Muscle of leg (tissue), 11 donors: ENCODE results near the gene SEZ6L. TPM values are rescaled to one million over a fixed set of nuclear protein-coding genes. Genes with fewer than 3 reads are reported as not detected.
"Not testable (repeated sequence)": the region's sequence is repeated elsewhere in the genome, so short reads cannot be mapped to it uniquely, and the experiment has no call there.

Source experiments
- DNase-seq: peaks from one replicate; pipeline ENCODE4 v3.0.0; 2013
- H3K27ac ChIP-seq: one replicate; pipeline ENCODE4 v1.5.1; 2013; ENCODE audit warnings: mild to moderate bottlenecking, low read length, control low read depth
- H3K27me3 ChIP-seq: one replicate; pipeline ENCODE4 v1.6.1; 2013; ENCODE audit warnings: low read length; ENCODE audit not compliant: control insufficient read depth, insufficient read depth
- H3K36me3 ChIP-seq: one replicate; pipeline ENCODE4 v1.6.1; 2013; ENCODE audit warnings: low read length; ENCODE audit not compliant: control insufficient read depth, insufficient read depth
- H3K4me1 ChIP-seq: one replicate; pipeline ENCODE4 v1.6.1; 2013; ENCODE audit warnings: low read length; ENCODE audit not compliant: control insufficient read depth, insufficient read depth
- H3K4me3 ChIP-seq: one replicate; pipeline ENCODE4 v1.5.1; 2013; ENCODE audit warnings: low read length, control low read depth
- H3K9me3 ChIP-seq: replicated peaks from 2 replicates; pipeline ENCODE4 v1.6.1; 2013; ENCODE audit warnings: low read depth, low read length; ENCODE audit not compliant: control insufficient read depth
- WGBS: methylation state at CpG from one replicate; pipeline ENCODE4 v1.1.5; 2013; ENCODE audit warnings: missing lambda C conversion rate; ENCODE audit not compliant: insufficient coverage; 5-methylcytosine and 5-hydroxymethylcytosine counted together
- polyA plus RNA-seq, 8 donors: library from polyadenylated mRNA; unstranded; fragments of 120-200 nt; gene quantifications; one replicate each; pipeline versions ENCODE4 v1.2.1 to v1.2.3, GENCODE V29; 2013; ENCODE audit warnings: inconsistent platforms in 1 of 8, low replicate concordance in 1 of 8; ENCODE audit not compliant: insufficient read length in 8 of 8, insufficient read depth in 1 of 8
- total RNA-seq: library from RNA; stranded (reverse); fragments of 120-200 nt; gene quantifications from one replicate; pipeline ENCODE4 v1.2.4, GENCODE V29; 2013

Gene SEZ6L
- total and polyA plus RNA-seq, 9 donors: 0.17 to 0.86 (median 0.37) TPM

GRCh38 chr22:26408562-26409220 lies 239.4 kb downstream of the SEZ6L start:
- WGBS: 83% methylated on average over 1 of the region's 7 CpGs

DNA sequence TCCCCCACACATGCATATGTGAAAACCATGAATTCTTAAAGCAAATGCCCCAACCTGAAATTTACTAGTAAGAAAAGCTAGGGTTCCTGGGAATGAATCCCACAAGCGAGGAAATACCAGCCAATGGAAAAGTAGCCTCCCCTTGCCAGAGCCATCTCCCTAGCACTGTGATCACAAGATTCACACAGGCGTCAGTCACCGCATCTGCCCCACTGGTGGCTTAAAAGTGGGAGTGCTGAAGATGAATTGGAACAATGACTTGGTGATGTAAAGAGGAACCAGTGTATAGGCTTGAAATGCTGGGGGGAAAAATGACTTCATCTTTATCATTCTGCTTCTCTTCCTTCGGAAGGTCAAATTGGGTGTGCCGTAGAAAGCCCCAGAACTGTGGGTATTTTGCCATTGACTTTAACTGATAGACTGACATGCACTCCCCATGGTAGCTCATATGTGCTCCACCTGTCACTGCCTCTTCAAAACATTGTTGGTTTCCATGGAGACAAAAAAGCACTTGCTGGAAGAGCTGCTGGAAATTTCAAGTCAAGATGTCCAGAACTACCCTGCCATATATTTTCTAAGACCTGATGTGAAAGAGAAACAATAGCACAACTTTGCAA lies 240.6 kb downstream of the SEZ6L start:
- DNase-seq: peak; percentile 83
- Histone ChIP-seq H3K36me3 (no peaks in the 10 kb centered on the region), H3K27me3 (no peaks in the 10 kb centered on the region), H3K4me3 (no peak overlapping the region), H3K9me3 (no peaks in the 10 kb centered on the region), H3K4me1 (peaks cover 15% of the 10 kb centered on the region), H3K27ac (peak overlapping the region; percentile 43)
- WGBS: 60% methylated on average over 1 of the region's 5 CpGs

More at GRCh38 chr22:26408562-26409220, 239.4 kb downstream of the SEZ6L start:
- not testable (repeated sequence) for H3K27ac ChIP-seq, DNase-seq, H3K9me3 ChIP-seq, H3K4me3 ChIP-seq, H3K36me3 ChIP-seq, H3K27me3 ChIP-seq
- peaks cover 17% of the 10 kb centered on the region for H3K4me1 ChIP-seq

DNA sequence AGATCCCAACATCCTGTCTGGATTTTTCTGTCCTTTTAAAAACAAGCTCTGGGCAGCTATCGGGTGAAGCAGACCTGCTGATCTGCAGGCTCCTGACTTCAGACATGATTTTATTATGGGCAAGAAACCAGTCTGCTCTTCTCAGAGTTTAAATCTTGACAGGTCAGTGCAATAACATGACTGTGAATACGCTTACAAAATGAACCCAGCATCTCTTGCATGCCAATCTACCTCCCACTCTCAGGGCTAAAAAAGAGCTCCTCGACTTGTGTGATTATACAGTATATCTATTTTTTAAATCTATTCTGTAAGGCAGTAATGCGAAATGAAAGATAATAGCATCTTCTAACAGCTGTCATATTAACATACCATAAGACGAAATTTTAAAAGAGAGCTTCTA lies 241.1 kb downstream of the SEZ6L start:
- 43% methylated on average over 1 of the region's 5 CpGs for WGBS

DNA sequence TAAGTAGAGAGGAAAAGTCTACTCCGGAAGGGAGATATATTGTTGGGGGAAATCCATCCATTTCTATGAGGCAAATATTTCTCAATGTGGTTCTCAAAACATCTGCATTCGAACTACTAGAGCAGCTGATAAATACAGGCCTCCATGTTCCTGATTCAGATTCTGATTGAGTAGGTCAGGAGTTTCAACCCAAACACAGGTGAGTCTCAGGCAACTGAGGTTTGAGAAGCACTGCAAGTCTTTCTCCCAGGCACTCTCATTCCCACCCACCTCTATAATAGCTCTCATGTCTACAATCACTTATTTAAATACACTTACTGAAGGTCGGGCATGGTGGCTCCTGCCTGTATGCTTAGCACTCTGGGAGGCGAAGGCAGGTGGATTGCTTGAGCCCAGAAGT lies 245.1 kb downstream of the SEZ6L start:
- 79% methylated on average over 2 of the region's 4 CpGs for WGBS
- no peak for DNase-seq
- H3K4me1 ChIP-seq: peaks cover 14% of the 10 kb centered on the region
- no peak overlapping the region for H3K27ac ChIP-seq
- H3K4me3 ChIP-seq: no peak overlapping the region
- H3K36me3 ChIP-seq: no peaks in the 10 kb centered on the region
- no peaks in the 10 kb centered on the region for H3K9me3 ChIP-seq
- H3K27me3 ChIP-seq: peaks cover 7% of the 10 kb centered on the region

More for the DNA sequence above, 241.1 kb downstream of the SEZ6L start:
- Histone ChIP-seq H3K4me1 (peaks cover 10% of the 10 kb centered on the region), H3K36me3 (no peaks in the 10 kb centered on the region), H3K4me3 (no peak overlapping the region), H3K27me3 (no peaks in the 10 kb centered on the region), H3K27ac (no peak overlapping the region), H3K9me3 (no peaks in the 10 kb centered on the region)
- DNase-seq: no peak

DNA sequence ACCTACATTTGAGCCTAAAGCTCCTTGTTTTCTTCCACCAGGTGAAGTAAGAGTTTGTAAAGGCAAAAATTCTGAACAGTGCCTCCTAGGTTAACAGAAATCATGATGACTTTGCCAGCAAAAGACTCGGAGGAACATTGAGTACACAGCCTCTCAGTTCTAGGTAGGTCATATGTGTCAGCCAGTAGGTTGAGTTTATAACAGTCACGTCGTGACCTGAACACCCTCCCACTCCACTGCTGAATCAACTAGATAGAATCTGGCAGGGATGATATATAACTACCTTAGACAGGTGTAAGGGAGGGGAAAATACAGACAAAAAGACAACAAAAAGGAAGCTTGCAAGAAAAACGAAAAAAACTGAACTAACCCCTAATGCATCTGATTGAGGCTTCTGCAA lies 247.0 kb downstream of the SEZ6L start:
- WGBS: no CpG with 5 or more reads among the region's 4 CpGs
- peaks cover 9% of the 10 kb centered on the region for H3K4me1 ChIP-seq
- H3K27me3 ChIP-seq: peaks cover 7% of the 10 kb centered on the region
- H3K36me3 ChIP-seq: no peaks in the 10 kb centered on the region
- H3K4me3 ChIP-seq: no peak overlapping the region
- no peak for DNase-seq
- H3K9me3 ChIP-seq: no peaks in the 10 kb centered on the region
- H3K27ac ChIP-seq: no peak overlapping the region

DNA sequence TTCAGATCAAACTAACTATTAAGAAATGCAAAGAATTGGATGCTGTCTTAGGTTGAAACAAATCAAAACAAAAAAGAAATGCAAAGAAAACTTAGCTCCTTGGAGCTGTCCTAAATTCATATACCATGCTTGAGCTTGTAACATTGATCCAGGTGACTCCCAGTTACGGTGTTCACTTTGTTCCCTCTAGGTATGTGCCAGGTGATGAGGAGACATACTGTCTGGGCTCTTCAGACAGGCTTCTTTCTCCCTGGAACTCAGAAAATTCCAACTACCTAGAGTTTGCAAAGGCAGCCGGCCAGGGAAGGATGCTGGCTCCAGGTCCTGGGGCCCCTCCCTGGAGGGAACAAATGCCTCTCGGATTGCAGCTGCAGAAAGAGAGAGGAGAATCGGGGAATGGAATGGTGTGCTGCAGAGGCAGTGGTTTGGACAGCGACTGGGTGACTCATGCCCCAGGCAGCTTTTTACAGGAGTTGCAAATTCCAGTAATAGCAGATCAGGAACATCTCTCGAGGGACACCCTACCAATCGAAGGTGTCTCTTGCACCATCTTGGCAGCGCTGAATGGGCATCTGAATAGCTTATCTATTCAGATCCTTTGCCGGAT lies 247.5 kb downstream of the SEZ6L start:
- peaks cover 9% of the 10 kb centered on the region for H3K4me1 ChIP-seq
- peak; percentile 88 for DNase-seq
- 17% methylated on average over 2 of the region's 9 CpGs for WGBS
- peaks cover 7% of the 10 kb centered on the region for H3K27me3 ChIP-seq
- H3K9me3 ChIP-seq: no peaks in the 10 kb centered on the region
- no peak overlapping the region for H3K27ac ChIP-seq
- H3K36me3 ChIP-seq: no peaks in the 10 kb centered on the region
- H3K4me3 ChIP-seq: no peak overlapping the region

GRCh38 chr22:26417406-26417805 lies 248.1 kb downstream of the SEZ6L start:
- Histone ChIP-seq H3K36me3 (no peaks in the 10 kb centered on the region), H3K27ac (no peak overlapping the region), H3K4me3 (no peak overlapping the region), H3K9me3 (no peaks in the 10 kb centered on the region), H3K27me3 (peaks cover 7% of the 10 kb centered on the region), H3K4me1 (peaks cover 9% of the 10 kb centered on the region)
- no CpG with 5 or more reads among the region's 3 CpGs for WGBS
- no peak for DNase-seq

GRCh38 chr22:26418620-26419019 lies 249.4 kb downstream of the SEZ6L start:
- Histone ChIP-seq H3K9me3 (peaks cover 7% of the 10 kb centered on the region), H3K36me3 (no peaks in the 10 kb centered on the region), H3K27ac (no peak overlapping the region), H3K4me1 (peaks cover 9% of the 10 kb centered on the region), H3K27me3 (peaks cover 7% of the 10 kb centered on the region), H3K4me3 (no peak overlapping the region)
- no CpG with 5 or more reads among the region's 3 CpGs for WGBS
- DNase-seq: no peak

GRCh38 chr22:26426924-26427323 lies 257.7 kb downstream of the SEZ6L start:
- Histone ChIP-seq H3K27me3 (peaks cover 25% of the 10 kb centered on the region), H3K36me3 (no peaks in the 10 kb centered on the region), H3K4me1 (peaks cover 11% of the 10 kb centered on the region), H3K27ac (no peak overlapping the region), H3K4me3 (no peak overlapping the region), H3K9me3 (peaks cover 7% of the 10 kb centered on the region)
- no peak for DNase-seq

DNA sequence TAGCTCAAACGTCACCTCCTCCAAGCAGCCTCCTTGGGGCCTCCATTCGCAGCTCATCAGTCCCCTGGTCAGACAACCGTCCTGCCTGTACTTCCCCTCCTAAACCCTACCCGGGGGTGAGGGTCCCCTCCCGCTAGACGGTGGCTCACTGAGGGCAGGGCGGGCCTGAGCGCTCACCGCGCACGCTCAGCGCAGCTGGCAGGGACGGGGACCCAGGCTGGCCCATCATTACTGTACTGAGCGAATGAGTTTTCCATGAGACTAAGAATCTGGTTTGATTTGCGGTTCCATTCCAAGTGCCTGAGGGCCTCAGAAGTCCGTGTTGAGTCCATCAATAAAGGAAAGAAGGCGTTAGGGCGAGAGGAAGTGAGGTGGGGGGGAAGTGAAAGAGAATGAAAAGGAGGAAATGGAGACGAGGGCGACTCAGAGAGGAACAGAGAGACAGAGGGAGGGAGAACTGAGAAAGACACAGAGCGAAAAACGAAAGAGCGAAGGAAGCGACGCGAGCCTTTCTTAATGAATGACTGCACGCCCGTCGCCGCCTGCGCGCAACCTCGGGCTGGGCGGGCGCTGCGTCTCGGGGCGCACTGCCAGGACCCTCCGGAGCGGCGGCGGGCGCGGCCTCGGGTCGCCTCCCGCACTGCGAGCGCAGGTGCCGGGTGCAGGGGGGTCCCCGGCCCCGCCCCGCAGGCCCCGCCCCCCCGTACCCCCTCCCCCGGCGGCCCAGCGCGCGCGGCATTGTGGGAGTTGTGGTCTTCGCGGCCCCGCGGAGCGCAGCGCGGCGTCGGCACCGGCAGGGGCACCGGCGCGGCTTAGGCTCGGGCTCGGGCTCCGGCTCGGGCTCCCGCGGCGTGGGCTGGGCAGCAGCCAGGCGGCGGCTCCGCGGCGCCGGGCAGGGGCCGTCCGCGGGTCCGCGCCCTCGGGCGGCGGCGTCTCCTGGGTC lies 259.5 kb downstream of the SEZ6L start, which contains the start of gene ASPHD2:
TSS of gene ASPHD2 (plus strand) at position 746 of the 943 bp plus-strand sequence. CDS start 4,356 bp downstream, outside the sequence.
- H3K27me3 ChIP-seq: peaks cover 25% of the 10 kb centered on the region
- H3K4me1 ChIP-seq: peaks cover 11% of the 10 kb centered on the region
- H3K4me3 ChIP-seq: peak within 1 kb of the TSS; percentile 62
- no peaks in the 10 kb centered on the region for H3K36me3 ChIP-seq
- 1% methylated on average over 71 of the region's 96 CpGs for WGBS
- DNase-seq: peak; percentile 87
- peak within 1 kb of the TSS; percentile 85 for H3K27ac ChIP-seq
- no peaks in the 10 kb centered on the region for H3K9me3 ChIP-seq
